GM12875 (cell line): ENCODE data around the gene PICALM.

ENCODE experiments used
- H3K4me3 ChIP-seq: one replicate; pipeline ENCODE4 v1.5.1; 2011; ENCODE audit warnings: low read depth, low read length, control low read depth
- TF ChIP-seq, protein P1 (sequence below): IDR thresholded peaks from 2 replicates; pipeline ENCODE4 v1.5.1; 2011; ENCODE audit warnings: low read depth, mild to moderate bottlenecking, control low read depth, inconsistent platforms, low read length, moderate library complexity, borderline replicate concordance; ENCODE audit not compliant: insufficient read depth

PICALM gene

GRCh38 chr11:86058360-86058759, 10.5 kb downstream of the PICALM start:
- no peak overlapping the region for H3K4me3 ChIP-seq
- TF ChIP-seq, protein P1, sequence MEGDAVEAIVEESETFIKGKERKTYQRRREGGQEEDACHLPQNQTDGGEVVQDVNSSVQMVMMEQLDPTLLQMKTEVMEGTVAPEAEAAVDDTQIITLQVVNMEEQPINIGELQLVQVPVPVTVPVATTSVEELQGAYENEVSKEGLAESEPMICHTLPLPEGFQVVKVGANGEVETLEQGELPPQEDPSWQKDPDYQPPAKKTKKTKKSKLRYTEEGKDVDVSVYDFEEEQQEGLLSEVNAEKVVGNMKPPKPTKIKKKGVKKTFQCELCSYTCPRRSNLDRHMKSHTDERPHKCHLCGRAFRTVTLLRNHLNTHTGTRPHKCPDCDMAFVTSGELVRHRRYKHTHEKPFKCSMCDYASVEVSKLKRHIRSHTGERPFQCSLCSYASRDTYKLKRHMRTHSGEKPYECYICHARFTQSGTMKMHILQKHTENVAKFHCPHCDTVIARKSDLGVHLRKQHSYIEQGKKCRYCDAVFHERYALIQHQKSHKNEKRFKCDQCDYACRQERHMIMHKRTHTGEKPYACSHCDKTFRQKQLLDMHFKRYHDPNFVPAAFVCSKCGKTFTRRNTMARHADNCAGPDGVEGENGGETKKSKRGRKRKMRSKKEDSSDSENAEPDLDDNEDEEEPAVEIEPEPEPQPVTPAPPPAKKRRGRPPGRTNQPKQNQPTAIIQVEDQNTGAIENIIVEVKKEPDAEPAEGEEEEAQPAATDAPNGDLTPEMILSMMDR, result no peak

DNA sequence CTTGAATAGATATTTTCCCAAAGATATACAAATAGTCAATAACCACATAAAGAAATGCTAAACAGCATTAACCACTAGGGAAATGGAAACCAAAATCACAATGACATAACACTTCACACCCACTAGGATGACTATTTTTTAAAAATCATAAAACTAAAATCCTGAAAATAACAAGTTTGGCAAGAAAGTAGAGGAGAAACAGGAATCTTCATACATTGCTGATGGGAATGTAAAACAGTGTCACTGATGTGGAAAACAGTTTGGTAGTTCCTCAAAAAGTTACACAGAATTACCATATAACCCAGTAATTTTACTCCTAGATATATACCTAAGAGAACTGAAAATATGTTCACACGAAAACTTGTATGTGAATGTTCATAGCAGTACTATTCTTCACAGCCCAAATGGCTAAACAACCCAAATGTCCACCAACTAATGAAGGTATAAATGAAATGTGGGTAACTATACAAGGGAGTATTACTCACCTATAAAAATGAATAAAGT, 12.5 kb downstream of the PICALM start:
- no peak overlapping the region for H3K4me3 ChIP-seq
- TF ChIP-seq, protein P1, result no peak

DNA sequence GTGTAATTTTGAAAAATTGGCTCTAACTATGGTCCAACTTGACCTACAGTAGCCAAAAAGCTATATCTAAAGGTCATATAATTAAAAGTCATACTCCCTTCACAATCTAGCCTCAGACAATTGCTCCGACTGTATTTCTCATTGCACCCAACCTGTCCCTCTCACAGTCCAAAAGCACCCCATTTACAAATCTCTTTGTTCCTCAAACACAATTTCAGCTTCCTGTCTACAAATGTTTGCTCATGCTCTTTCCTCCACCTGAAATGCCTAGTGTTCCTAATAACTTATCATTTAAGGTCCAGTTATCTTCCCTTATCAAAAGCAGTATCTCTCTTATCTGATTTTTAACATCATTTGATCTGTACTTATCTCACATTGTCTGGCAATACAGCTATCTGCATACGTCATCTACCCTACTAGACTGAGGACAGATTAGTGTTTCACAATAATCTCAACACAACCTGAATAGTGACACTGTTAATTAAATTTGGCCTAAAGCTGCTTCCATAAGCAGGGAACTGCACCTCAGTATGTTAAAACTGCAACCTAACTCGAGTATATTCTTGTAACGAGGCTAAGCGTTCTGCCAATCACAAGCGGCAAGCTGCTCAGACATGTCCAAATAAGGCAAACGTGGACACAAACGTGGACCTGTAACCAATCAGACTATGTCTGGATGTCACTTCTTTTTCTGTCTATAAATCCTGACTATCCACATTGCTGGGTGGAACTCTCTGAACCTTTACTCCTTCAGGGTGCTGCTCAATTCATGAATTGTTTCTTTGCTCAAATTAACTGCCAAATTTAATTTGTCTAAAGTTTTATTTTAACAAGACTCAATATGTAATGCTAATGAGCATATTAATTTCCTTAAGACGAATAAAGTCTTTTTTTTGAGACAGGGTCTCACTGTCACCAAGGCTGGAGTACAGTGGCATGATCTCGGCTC, 15.9 kb downstream of the PICALM start:
- no peak overlapping the region for H3K4me3 ChIP-seq
- TF ChIP-seq, protein P1, result no peak

DNA sequence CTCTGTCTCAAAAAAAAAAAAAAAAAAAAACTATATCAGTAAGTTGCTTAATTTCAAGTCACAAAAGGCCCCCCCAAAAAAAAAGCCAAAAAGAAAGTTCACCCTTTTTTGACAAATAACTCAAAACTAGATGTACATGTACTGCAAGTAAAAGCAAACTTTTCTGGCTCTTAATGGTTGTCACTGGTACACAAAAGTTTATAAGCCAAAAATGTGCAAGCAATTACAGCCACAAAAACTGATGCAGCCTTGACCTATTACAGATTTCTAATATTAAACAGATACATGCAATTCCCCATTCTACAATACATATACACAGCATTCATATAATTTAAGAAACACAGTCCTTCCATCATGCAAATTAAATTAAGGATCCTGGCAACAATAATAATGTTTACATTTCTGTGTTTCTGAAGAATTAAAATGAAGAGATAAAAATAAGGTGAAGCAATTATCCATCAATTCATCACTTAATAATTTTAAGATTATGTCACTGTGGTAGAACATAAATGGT, 18.6 kb downstream of the PICALM start:
- TF ChIP-seq, protein P1, result no peak
- no peak overlapping the region for H3K4me3 ChIP-seq

- TF ChIP-seq, protein P1, result no peak
- no peak overlapping the region for H3K4me3 ChIP-seq
These were observed 21.5 kb downstream of the PICALM start for GRCh38 chr11:86047275-86047991.

DNA sequence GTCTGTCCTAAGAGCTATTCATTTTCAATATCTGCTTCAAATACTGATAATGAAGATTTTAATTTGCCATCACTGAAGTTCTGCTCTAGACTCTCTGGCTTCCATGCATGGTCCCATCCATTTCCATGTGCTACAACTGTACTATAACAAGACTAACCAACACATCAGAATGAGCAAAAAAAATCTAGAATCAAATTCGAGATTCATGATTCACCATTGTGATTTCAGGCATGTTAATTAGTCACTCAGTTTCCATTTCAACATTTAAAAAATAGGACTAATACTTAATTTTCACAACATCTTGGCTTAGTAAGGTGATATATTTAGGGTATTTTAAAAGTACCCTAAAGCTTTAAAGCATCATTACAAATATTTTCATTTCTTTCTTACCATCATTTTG, 22.8 kb downstream of the PICALM start:
- H3K4me3 ChIP-seq, result no peak overlapping the region
- TF ChIP-seq, protein P1, result no peak
